A549 (cell line): ENCODE results near the gene PAN3. TPM values are rescaled to one million over a fixed set of nuclear protein-coding genes. Genes with fewer than 3 reads are reported as not detected.
A peak's percentile ranks its signal among the peaks of the same experiment; 100 is the strongest.

Source experiments
- ATAC-seq, 2 experiments: fragments of 200-7000 bp in 1 of 2; fragments of >200 bp in 1 of 2; cut with Nextera tagmentation in 1 of 2; cut with Tn5 transposase in 1 of 2; 3 replicates each; pipeline versions ENCODE4 v1.8.0 to v1.9.1; 2018 to 2020; ENCODE audit warnings: mild to moderate bottlenecking in 1 of 2, moderate library complexity in 1 of 2
- CTCF ChIA-PET: fragments of 300-600 bp; sonication (Branson Sonifier 250); formaldehyde crosslinking; extraction: SDS; loops from one replicate; lab custom pipeline; 2021; ENCODE audit warnings: antibody characterized with exemption, inconsistent platforms; lab: Yijun Ruan, JAX
- POLR2A ChIA-PET: fragments of 350-600 bp; formaldehyde crosslinking; extraction: SDS; loops from one replicate; lab custom pipeline; 2021; ENCODE audit warnings: antibody characterized with exemption, inconsistent platforms; lab: Yijun Ruan, JAX
- DNase-seq, 2 experiments: peaks; one replicate each; pipeline versions ENCODE4 v3.0.0 to v3.0.0-alpha.2; 2011 to 2016; ENCODE audit warnings: low read depth in 1 of 2, low spot score in 1 of 2
- FAIRE-seq: peaks from 2 replicates; lab custom pipeline; 2011; peaks lifted over from hg19 to GRCh38; lab: Jason Lieb, UNC
- H3K27ac ChIP-seq, 2 experiments: fragments of >200 bp; sonication (Bioruptor Twin); formaldehyde crosslinking; 3 replicates each; pipeline ENCODE4 v1.5.1; 2016 to 2017
- H3K4me1 ChIP-seq: fragments of >200 bp; sonication (Bioruptor Twin); formaldehyde crosslinking; 3 replicates; pipeline ENCODE4 v1.6.1; 2016
- H3K4me2 ChIP-seq: fragments of >200 bp; sonication (Bioruptor Twin); formaldehyde crosslinking; 3 replicates; pipeline ENCODE4 v1.6.1; 2016
- H3K4me3 ChIP-seq: fragments of >200 bp; sonication (Bioruptor Twin); formaldehyde crosslinking; 3 replicates; pipeline ENCODE4 v1.5.1; 2016
- H3K9me3 ChIP-seq: fragments of >200 bp; sonication (Bioruptor Twin); formaldehyde crosslinking; 3 replicates; pipeline ENCODE4 v1.6.1; 2016
- BHLHE40 ChIP-seq: IDR thresholded peaks from 2 replicates; pipeline ENCODE4 v1.6.1; 2012; ENCODE audit warnings: low read depth, low read length, inconsistent platforms
- E2F6 ChIP-seq: IDR thresholded peaks from 2 replicates; pipeline ENCODE4 v1.6.1; 2012; ENCODE audit warnings: low read depth, borderline replicate concordance
- EHMT2 ChIP-seq: fragments of 200-600 bp; sonication (generic); IDR thresholded peaks from 2 replicates; pipeline ENCODE4 v1.6.1; 2016; ENCODE audit warnings: antibody characterized with exemption, low read depth, mild to moderate bottlenecking, moderate library complexity
- HEYL ChIP-seq: fragments of 250-450 bp; sonication (Bioruptor Pico); IDR thresholded peaks from 2 replicates; pipeline ENCODE4 v1.8.0; 2021; ENCODE audit warnings: mild to moderate bottlenecking, moderate library complexity
- HMGXB4 ChIP-seq: fragments of 250-450 bp; sonication (Bioruptor Pico); IDR thresholded peaks from 2 replicates; pipeline ENCODE4 v1.5.0; 2021; ENCODE audit warnings: mild to moderate bottlenecking, moderate library complexity, borderline replicate concordance
- HOXB5 ChIP-seq: fragments of 250-450 bp; sonication (Bioruptor Pico); IDR thresholded peaks from 2 replicates; pipeline ENCODE4 v1.5.0; 2020; ENCODE audit warnings: mild to moderate bottlenecking, moderate library complexity
- MAZ ChIP-seq: fragments of 150-350 bp; IDR thresholded peaks from 2 replicates; pipeline ENCODE4 v1.6.1; 2014; ENCODE audit warnings: antibody characterized with exemption, low read depth, low read length, borderline replicate concordance
- MYC ChIP-seq: IDR thresholded peaks from 2 replicates; pipeline ENCODE4 v1.6.1; 2012; ENCODE audit warnings: mild to moderate bottlenecking, inconsistent platforms, low read length, improper control_type of control experiment, borderline replicate concordance
- NFE2L2 ChIP-seq: fragments of 150-350 bp; conservative IDR thresholded peaks from 2 replicates; pipeline ENCODE4 v1.6.1; 2014; ENCODE audit warnings: low read length
- NPAS2 ChIP-seq: fragments of 250-450 bp; sonication (Bioruptor Pico); IDR thresholded peaks from 2 replicates; pipeline ENCODE4 v1.8.0; 2022; ENCODE audit warnings: mild to moderate bottlenecking, moderate library complexity, borderline replicate concordance
- PHF8 ChIP-seq: fragments of 200-600 bp; sonication (generic); IDR thresholded peaks from 2 replicates; pipeline ENCODE4 v1.6.1; 2016; ENCODE audit warnings: low read depth, mild to moderate bottlenecking, antibody characterized with exemption, moderate library complexity, borderline replicate concordance
- POLR2A ChIP-seq: IDR thresholded peaks from 2 replicates; pipeline ENCODE4 v1.6.1; 2012; ENCODE audit warnings: mild to moderate bottlenecking, low read length
- RAD21 ChIP-seq, 2 experiments: fragments of >200 bp in 1 of 2; sonication (Bioruptor Twin) in 1 of 2; formaldehyde crosslinking in 1 of 2; IDR thresholded peaks in 1 of 2; conservative IDR thresholded peaks in 1 of 2; 2 replicates in 1 of 2; 3 replicates in 1 of 2; pipeline ENCODE4 v1.6.1; 2012 to 2018; ENCODE audit warnings: inconsistent platforms in 1 of 2
- RCOR1 ChIP-seq: fragments of 150-350 bp; IDR thresholded peaks from 2 replicates; pipeline ENCODE4 v1.6.1; 2014; ENCODE audit warnings: antibody characterized with exemption, low read length, low read depth
- RNF2 ChIP-seq: fragments of 200-600 bp; sonication (generic); IDR thresholded peaks from 2 replicates; pipeline ENCODE4 v1.6.1; 2016; ENCODE audit warnings: low read depth, mild to moderate bottlenecking, antibody characterized with exemption, moderate library complexity, borderline replicate concordance
- ZFP36 ChIP-seq: fragments of 450-650 bp; IDR thresholded peaks from 2 replicates; pipeline ENCODE4 v1.6.1; 2014; ENCODE audit warnings: borderline replicate concordance; ENCODE audit not compliant: partially characterized antibody
- WGBS: methylation state at CpG from one replicate; pipeline ENCODE4 v1.1.6; 2017; ENCODE audit errors: missing lambda C conversion rate; 5-methylcytosine and 5-hydroxymethylcytosine counted together
- polyA plus RNA-seq, 4 experiments: library from polyadenylated mRNA; depleted of rRNA in 3 of 4; stranded (reverse); fragments of >200 nt; fragmentation: RNase III in 1 of 4; extraction: RNeasy Plus Mini Kit Qiagen cat#74134 plus additional on column Dnase treatment in 1 of 4; gene quantifications; 2 replicates in 3 of 4; 3 replicates in 1 of 4; pipeline ENCODE4 v1.2.3, GENCODE V29; 2011 to 2017
- TF ChIP-seq, protein P1 (sequence below): IDR thresholded peaks from 2 replicates; pipeline ENCODE4 v1.6.1; 2012
- TF ChIP-seq, protein P2 (sequence below): fragments of 250-450 bp; sonication (Bioruptor Pico); IDR thresholded peaks from 2 replicates; pipeline ENCODE4 v1.5.0; 2020; ENCODE audit warnings: low read depth, mild to moderate bottlenecking, moderate library complexity

PAN3 gene
- polyA plus RNA-seq, 2 of the 4 experiments (the other 2 are of a cell fraction) = 6.2 to 13.9 TPM

DNA sequence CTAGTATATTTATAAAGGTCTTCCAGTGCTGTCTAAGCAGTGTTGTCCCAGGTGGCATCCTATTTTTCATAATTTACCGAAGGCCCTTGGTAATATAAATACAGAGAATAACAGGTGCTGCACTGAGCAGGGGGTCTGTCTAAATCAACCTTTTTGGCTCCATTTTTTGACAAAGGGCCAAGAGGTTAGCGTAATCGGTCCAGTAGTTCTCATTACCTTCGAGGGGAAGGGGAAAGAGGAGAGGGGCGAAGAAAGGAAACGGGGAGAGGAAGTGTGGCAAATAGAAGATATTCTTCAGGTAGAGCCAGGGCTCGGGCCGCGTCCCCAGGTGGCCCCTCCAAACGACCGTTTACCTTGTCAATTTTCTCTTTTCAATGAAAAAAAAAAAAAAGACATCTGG, 749 bp upstream of the PAN3 start:
- CTCF ChIA-PET = no interaction called here
- Histone ChIP-seq H3K4me2 (peak overlapping the region; percentile 87), H3K4me3 (peak overlapping the region; percentile 99), H3K4me1 (peaks cover 11% of the 10 kb centered on the region; the same call in 2 of the 3 replicates), H3K9me3 (no peaks in the 10 kb centered on the region), H3K27ac (peak overlapping the region; percentile 96 to 100)
- TF ChIP-seq RAD21 (conservative IDR thresholded peaks at IDR 0.05 in 1 of 2, IDR thresholded peaks at IDR 0.05 in 1 of 2) (no peak), PHF8 (no peak), RCOR1 (no peak), MAZ (no peak), EHMT2 (no peak), HMGXB4 (CRISPR knock-in tag) (no peak), HOXB5 (CRISPR knock-in tag) (no peak), NFE2L2 (no peak), HEYL (CRISPR knock-in tag) (no peak), ZFP36 (no peak)
- TF ChIP-seq, protein P1, sequence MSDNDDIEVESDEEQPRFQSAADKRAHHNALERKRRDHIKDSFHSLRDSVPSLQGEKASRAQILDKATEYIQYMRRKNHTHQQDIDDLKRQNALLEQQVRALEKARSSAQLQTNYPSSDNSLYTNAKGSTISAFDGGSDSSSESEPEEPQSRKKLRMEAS = no peak
- WGBS = 3% methylated on average over 11 of the region's 11 CpGs
- DNase-seq = no peak
- no peak for ATAC-seq
- POLR2A ChIA-PET = interaction anchor here (1.0 kb wide), 1 partner anchor 125 kb away, joined by 3 read pairs; no protein-coding TSS in a partner anchor
- no peak for FAIRE-seq

DNA sequence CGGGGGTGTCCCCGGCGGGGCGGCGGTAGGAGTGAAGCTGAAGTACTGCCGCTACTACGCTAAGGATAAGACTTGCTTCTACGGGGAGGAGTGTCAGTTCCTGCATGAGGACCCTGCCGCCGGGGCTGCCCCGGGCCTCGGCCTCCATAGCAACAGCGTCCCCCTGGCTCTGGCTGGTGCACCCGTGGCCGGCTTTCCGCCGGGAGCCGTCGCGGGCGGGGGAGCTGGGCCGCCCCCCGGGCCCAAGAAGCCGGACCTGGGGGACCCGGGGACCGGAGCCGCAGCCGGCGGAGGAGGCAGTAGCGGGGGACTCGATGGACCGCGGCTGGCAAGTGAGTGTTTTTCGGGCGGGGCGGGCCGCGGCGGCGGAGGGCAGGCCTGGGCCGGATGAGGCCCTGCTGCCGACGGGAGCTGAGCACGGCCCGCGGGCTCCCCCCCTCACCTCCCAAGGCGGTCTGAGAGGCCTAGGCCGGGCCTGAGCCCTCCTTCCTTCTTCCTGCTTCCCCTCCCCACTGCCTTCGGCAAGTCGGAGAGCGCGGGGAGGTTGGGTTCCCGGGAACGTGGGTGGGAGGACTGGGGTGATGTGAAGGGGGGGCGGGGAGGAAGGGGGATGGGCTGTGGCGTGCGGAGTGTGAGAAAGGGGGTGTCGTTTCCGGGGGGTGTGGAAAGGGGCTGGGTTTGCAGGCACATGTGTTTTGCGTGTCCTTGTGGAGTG, 568 bp downstream of the PAN3 start:
- WGBS = 0% methylated on average over 4 of the region's 60 CpGs
- no peaks in the 10 kb centered on the region for H3K9me3 ChIP-seq
- FAIRE-seq (no peak), ATAC-seq (peak; percentile 82 to 89)
- TF ChIP-seq, protein P2, sequence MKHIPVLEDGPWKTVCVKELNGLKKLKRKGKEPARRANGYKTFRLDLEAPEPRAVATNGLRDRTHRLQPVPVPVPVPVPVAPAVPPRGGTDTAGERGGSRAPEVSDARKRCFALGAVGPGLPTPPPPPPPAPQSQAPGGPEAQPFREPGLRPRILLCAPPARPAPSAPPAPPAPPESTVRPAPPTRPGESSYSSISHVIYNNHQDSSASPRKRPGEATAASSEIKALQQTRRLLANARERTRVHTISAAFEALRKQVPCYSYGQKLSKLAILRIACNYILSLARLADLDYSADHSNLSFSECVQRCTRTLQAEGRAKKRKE (CRISPR knock-in tag) = no peak
- TF ChIP-seq, protein P1 = peak; percentile 56
- TF ChIP-seq RNF2 (no peak), MYC (0 out of 2 replicates have a peak, but pooled peaks have one; percentile 11), NPAS2 (no peak), BHLHE40 (no peak), E2F6 (no peak), POLR2A (peak; percentile 48), PHF8 (peak; percentile 72)
- TF ChIP-seq, all 56 proteins: peak for 4
- CTCF ChIA-PET = no interaction called here
- peak; percentile 42 to 83 for DNase-seq
- POLR2A ChIA-PET = no interaction called here
- Histone ChIP-seq H3K4me2 (peak overlapping the region; percentile 97), H3K4me3 (peak overlapping the region; percentile 99), H3K4me1 (peaks cover 16% of the 10 kb centered on the region; the same call in 2 of the 3 replicates), H3K27ac (peak overlapping the region; percentile 96 to 100)
